ENCODE data around the gene TBC1D22A. TPM values are rescaled to one million over a fixed set of nuclear protein-coding genes. Genes with fewer than 3 reads are reported as not detected.

The TBC1D22A gene
- polyA plus RNA-seq, 1 donor (not counting 4 experiments of a cell fraction or from before 2014, with no cell fraction given): 20.9 TPM

- H3K9ac ChIP-seq (ENCODE audit: control insufficient read depth, extremely low read depth, insufficient read depth, low read length): no peak overlapping the region
- FAIRE-seq (no peak), DNase-seq (ENCODE audit: low read depth, low spot score) (no peak)
- H3K9me1 ChIP-seq (ENCODE audit: control insufficient read depth, extremely low read depth, insufficient read depth, low read length): no peaks in the 10 kb centered on the region
- no peaks in the 10 kb centered on the region for H3K27me3 ChIP-seq (ENCODE audit: control insufficient read depth, extremely low read depth, insufficient read depth, low read length)
- H3K4me1 ChIP-seq (ENCODE audit: control insufficient read depth, extremely low read depth, insufficient read depth, low read length): peaks cover 24% of the 10 kb centered on the region
- H4K20me1 ChIP-seq (ENCODE audit: control insufficient read depth, extremely low read depth, insufficient read depth, low read length): no peaks in the 10 kb centered on the region
- no peak overlapping the region for H3K4me3 ChIP-seq (ENCODE audit: control insufficient read depth in 2 of 3, extremely low read depth in 1 of 3, insufficient read depth in 2 of 3, low read depth in 1 of 3, low read length in 3 of 3)
- H3K36me3 ChIP-seq (ENCODE audit: control insufficient read depth in 2 of 2, extremely low read depth in 1 of 2, insufficient read depth in 2 of 2, low read length in 2 of 2): peaks cover 2 to 9% of the 10 kb centered on the region in 2 experiments
- TF ChIP-seq EZH2 (IDR thresholded peaks at IDR 0.05; ENCODE audit: low read length): no peak
- TF ChIP-seq, protein P1, sequence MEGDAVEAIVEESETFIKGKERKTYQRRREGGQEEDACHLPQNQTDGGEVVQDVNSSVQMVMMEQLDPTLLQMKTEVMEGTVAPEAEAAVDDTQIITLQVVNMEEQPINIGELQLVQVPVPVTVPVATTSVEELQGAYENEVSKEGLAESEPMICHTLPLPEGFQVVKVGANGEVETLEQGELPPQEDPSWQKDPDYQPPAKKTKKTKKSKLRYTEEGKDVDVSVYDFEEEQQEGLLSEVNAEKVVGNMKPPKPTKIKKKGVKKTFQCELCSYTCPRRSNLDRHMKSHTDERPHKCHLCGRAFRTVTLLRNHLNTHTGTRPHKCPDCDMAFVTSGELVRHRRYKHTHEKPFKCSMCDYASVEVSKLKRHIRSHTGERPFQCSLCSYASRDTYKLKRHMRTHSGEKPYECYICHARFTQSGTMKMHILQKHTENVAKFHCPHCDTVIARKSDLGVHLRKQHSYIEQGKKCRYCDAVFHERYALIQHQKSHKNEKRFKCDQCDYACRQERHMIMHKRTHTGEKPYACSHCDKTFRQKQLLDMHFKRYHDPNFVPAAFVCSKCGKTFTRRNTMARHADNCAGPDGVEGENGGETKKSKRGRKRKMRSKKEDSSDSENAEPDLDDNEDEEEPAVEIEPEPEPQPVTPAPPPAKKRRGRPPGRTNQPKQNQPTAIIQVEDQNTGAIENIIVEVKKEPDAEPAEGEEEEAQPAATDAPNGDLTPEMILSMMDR (optimal IDR thresholded peaks at IDR 0.05 in 1 of 3, IDR thresholded peaks at IDR 0.05 in 1 of 3, conservative IDR thresholded peaks at IDR 0.05 in 1 of 3; ENCODE audit: extremely low read depth in 1 of 3, insufficient read depth in 2 of 3, low read length in 3 of 3): no peak
- dilution Hi-C loops (cut with MboI; ENCODE audit: extremely low pct_ligation_motif_present, low sequenced_read_pairs): no loop called here
- H2AFZ ChIP-seq (ENCODE audit: control insufficient read depth, low read length): no peak overlapping the region
- H3K4me2 ChIP-seq (ENCODE audit: control insufficient read depth, extremely low read depth, insufficient read depth, low read depth, low read length): no peak overlapping the region
- no peak overlapping the region for H3K27ac ChIP-seq (ENCODE audit: control insufficient read depth, insufficient read depth, low read length)
- H3K79me2 ChIP-seq (ENCODE audit: control insufficient read depth, insufficient read depth, low read length): peaks cover 7% of the 10 kb centered on the region
- H3K9me3 ChIP-seq (ENCODE audit: control insufficient read depth, low read depth, low read length): no peaks in the 10 kb centered on the region
Measured at GRCh38 chr22:46937939-46938338, 175.5 kb downstream of the TBC1D22A start.

GRCh38 chr22:46941968-46942798, 179.7 kb downstream of the TBC1D22A start:
- Histone ChIP-seq H3K9me3 (ENCODE audit: control insufficient read depth, low read depth, low read length) (no peaks in the 10 kb centered on the region), H3K4me3 (ENCODE audit: control insufficient read depth in 2 of 3, extremely low read depth in 1 of 3, insufficient read depth in 2 of 3, low read depth in 1 of 3, low read length in 3 of 3) (no peak overlapping the region), H3K36me3 (ENCODE audit: control insufficient read depth in 2 of 2, extremely low read depth in 1 of 2, insufficient read depth in 2 of 2, low read length in 2 of 2) (peaks cover 2 to 9% of the 10 kb centered on the region in 2 experiments), H3K27me3 (ENCODE audit: control insufficient read depth, extremely low read depth, insufficient read depth, low read length) (no peaks in the 10 kb centered on the region), H3K79me2 (ENCODE audit: control insufficient read depth, insufficient read depth, low read length) (no peaks in the 10 kb centered on the region), H3K4me1 (ENCODE audit: control insufficient read depth, extremely low read depth, insufficient read depth, low read length) (peaks cover 3% of the 10 kb centered on the region), H4K20me1 (ENCODE audit: control insufficient read depth, extremely low read depth, insufficient read depth, low read length) (no peaks in the 10 kb centered on the region), H3K4me2 (ENCODE audit: control insufficient read depth, extremely low read depth, insufficient read depth, low read depth, low read length) (peak overlapping the region; percentile 9), H2AFZ (ENCODE audit: control insufficient read depth, low read length) (no peak overlapping the region), H3K9me1 (ENCODE audit: control insufficient read depth, extremely low read depth, insufficient read depth, low read length) (no peaks in the 10 kb centered on the region), H3K27ac (ENCODE audit: control insufficient read depth, insufficient read depth, low read length) (peak overlapping the region; percentile 67), H3K9ac (ENCODE audit: control insufficient read depth, extremely low read depth, insufficient read depth, low read length) (peak overlapping the region; percentile 16)
- DNase-seq (ENCODE audit: low read depth, low spot score) (no peak), FAIRE-seq (no peak)
- TF ChIP-seq, protein P1 (optimal IDR thresholded peaks at IDR 0.05 in 1 of 3, IDR thresholded peaks at IDR 0.05 in 1 of 3, conservative IDR thresholded peaks at IDR 0.05 in 1 of 3; ENCODE audit: extremely low read depth in 1 of 3, insufficient read depth in 2 of 3, low read length in 3 of 3): no peak
- no peak for TF ChIP-seq EZH2 (IDR thresholded peaks at IDR 0.05; ENCODE audit: low read length)
- dilution Hi-C loops (cut with MboI; ENCODE audit: extremely low pct_ligation_motif_present, low sequenced_read_pairs): no loop called here

All from keratinocyte (primary cell).